CD4-positive, alpha-beta T cell treated with Interleukin-2 at 100 ng/mL for 4 hours (primary cell): ENCODE measurements around the gene PNPO.

Source experiments
- DNase-seq: peaks from one replicate; pipeline ENCODE4 v3.0.0-alpha.2; 2020; ENCODE audit warnings: low spot score

The PNPO gene

DNA sequence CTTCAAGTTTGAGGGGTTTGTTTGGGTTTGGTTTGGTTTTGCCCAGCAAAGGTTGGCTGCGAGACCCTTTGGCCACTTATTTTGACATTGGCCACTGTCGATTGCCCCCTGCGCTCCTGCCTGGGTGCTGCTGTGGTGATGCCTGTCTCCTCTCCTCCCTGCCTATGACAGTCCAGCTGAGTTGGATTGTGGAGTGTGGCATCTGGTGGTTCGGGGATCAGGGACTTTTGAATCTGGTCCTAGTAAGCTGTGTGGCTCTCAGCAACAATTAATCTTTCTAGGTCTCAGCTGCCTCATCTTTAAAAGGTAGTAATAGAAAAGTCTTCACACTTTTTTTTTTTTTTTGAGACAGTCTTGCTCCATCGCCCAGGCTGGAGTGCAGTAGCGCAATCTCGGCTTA lies 56.7 kb downstream of the PNPO start:
- DNase-seq: no peak
